Superior temporal gyrus (tissue), 1 donor: ENCODE results near the gene CGN.

Experiments used
- DNase-seq: peaks from one replicate; pipeline ENCODE4 v3.0.0-alpha.2; 2016; ENCODE audit errors: extremely low spot score

CGN gene

DNA sequence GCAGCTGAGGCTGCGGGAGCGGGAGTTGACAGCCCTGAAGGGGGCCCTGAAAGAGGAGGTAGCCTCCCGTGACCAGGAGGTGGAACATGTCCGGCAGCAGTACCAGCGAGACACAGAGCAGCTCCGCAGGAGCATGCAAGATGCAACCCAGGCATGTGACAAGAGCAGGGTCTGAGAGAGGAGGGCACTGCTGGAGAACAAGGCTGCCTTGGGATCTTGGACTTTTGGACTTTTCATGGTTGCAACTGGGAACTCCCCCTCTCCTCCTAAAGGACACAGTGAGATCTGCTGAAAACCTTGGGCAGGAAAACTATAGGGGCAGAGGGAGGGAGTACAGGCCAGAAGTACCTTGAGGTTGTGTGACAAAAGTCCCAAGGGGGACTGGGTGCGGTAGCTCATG lies 13.5 kb downstream of the CGN start:
- no peak for DNase-seq

DNA sequence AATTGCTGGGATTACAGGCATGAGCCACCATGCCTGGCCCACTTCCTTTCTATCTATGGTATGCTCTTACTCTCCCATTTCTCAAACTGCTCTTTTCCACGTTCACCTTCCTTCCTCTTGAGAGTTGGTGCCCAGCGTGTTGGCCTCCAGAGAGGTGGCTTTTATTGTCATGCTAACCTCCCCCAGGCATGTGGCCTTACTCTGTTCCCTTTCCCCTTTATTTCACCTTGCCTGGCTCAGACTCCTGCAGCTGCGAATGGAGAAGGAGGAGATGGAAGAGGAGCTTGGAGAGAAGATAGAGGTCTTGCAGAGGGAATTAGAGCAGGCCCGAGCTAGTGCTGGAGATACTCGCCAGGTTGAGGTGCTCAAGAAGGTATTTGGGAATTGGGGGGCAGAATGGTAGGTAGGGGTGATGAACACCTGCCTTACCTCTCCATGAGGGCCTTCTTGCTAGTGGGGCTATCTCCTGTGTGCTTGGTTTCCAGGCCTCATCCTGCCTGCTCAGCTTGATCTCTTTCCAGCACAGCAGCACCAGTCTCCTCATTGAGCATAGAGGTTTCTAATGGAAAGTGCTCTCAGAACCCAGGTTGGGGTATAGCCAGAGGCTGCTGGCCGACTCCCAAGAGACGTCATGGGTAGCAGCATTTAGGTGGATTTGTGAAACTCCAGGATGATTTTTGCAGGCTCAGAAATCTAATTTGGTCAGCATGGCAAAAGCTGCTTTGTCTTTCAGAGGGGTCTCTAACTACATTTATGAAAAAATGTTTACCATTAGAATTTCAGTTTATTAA lies 15.7 kb downstream of the CGN start:
- no peak for DNase-seq

DNA sequence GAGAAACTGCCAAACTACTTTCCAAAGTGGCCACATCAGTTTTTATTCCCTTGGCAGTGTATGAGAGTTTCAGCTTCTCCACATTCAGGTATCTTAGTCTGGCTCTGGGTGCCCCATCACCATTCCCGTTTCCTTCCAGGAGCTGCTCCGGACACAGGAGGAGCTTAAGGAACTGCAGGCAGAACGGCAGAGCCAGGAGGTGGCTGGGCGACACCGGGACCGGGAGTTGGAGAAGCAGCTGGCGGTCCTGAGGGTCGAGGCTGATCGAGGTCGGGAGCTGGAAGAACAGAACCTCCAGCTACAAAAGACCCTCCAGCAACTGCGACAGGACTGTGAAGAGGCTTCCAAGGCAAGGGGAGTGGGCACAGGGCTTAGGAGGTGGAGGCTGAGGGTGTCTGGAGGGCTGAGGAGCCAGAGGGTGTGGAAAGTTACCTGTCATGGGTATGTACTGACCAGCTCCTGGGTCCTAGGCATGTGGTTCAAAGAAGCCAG lies 18.1 kb downstream of the CGN start:
- DNase-seq: no peak

DNA sequence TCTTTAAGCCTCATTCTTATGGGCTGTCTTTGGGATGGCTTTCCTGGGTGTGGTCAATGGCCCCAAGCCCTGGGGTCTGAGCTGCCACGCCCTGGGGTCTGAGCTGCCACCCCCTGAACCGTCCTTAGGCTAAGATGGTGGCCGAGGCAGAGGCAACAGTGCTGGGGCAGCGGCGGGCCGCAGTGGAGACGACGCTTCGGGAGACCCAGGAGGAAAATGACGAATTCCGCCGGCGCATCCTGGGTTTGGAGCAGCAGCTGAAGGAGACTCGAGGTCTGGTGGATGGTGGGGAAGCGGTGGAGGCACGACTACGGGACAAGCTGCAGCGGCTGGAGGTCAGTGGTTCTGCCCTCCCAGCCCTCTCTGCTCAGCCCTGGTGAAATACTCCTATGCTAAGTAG lies 18.6 kb downstream of the CGN start:
- no peak for DNase-seq

DNA sequence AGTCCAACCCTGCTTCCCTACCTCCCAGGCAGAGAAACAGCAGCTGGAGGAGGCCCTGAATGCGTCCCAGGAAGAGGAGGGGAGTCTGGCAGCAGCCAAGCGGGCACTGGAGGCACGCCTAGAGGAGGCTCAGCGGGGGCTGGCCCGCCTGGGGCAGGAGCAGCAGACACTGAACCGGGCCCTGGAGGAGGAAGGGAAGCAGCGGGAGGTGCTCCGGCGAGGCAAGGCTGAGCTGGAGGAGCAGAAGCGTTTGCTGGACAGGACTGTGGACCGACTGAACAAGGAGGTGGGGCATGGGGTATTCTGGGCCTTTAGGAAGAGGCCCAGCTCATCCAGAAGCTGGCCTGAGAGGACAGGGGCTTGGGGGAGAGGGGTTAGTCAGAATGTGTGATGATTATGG lies 19.3 kb downstream of the CGN start:
- no peak for DNase-seq

DNA sequence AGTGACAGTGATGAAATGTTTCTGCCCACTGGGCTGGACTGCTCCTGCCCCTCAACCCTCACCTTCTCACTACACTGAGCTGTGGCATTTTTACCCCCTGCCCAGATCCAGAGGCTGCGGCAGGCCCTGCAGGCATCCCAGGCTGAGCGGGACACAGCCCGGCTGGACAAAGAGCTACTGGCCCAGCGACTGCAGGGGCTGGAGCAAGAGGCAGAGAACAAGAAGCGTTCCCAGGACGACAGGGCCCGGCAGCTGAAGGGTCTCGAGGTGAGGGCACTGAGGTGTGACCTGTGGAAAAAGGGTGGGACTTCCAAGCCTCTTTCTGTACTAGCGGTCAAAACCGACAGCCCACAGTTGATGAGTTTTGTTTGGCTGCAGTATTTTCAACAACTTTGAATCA lies 22.7 kb downstream of the CGN start:
- no peak for DNase-seq

DNA sequence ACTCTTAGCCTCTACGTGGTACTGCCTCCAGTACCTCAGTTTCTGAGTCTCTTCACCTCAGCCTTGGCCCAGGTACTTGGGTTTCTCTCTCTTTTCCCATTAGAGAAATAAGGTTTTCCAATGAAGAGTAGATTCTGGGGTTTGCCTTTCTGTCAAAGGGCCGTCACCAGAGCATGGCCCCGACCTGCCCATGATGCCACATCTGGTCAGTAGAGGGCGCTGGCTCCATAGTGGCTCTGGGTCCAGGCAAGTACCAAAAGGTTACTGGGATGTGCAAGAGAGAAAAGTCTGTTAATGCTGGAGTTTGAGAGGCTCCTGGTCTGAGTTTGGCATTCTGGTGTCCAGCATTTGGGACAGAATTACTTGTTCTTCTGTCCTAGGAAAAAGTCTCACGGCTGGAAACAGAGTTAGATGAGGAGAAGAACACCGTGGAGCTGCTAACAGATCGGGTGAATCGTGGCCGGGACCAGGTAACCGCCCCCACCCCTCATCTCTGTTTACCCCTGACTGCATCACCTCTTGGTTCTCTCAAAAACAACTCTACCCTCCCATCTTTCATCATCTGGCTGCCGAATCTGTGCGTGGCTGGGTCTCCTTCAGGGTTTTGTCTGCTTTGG lies 23.6 kb downstream of the CGN start:
- peak; percentile 82 for DNase-seq

DNA sequence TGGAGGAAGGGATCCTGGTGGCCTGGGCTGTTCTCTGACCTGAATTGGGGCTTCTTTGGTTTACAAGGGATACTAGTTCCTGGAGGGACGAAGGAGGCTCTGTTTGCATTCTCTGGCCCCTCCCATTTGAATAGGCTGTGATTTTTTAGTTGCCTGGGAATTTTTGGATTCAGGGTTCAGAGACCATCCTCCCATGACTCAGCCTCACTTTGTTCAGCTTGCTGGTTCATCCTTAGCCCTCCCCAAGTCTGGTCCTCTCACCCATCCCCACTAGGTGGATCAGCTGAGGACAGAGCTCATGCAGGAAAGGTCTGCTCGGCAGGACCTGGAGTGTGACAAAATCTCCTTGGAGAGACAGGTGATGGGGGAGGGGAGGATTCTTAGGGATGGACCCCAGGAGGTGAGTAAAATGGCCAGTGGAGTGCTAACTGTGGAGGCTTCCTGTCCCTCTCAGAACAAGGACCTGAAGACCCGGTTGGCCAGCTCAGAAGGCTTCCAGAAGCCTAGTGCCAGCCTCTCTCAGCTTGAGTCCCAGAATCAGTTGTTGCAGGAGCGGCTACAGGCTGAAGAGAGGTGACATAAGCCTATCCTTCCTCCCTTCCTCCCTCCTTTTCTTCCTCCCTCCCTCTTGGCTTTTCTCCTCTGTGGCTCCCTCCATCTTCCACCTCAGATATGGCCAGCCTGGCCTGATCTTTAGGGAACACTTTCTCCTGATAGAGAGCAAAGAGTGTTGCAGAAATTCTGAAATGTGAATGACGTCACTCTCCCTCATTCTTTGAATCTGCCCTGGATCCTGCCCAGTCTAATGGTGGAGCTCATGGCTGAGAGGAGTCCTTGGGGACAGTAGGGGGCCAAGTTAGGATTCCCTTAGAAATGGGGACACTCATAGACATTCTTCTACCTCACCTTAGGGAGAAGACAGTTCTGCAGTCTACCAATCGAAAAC lies 24.4 kb downstream of the CGN start:
- DNase-seq: no peak

DNA sequence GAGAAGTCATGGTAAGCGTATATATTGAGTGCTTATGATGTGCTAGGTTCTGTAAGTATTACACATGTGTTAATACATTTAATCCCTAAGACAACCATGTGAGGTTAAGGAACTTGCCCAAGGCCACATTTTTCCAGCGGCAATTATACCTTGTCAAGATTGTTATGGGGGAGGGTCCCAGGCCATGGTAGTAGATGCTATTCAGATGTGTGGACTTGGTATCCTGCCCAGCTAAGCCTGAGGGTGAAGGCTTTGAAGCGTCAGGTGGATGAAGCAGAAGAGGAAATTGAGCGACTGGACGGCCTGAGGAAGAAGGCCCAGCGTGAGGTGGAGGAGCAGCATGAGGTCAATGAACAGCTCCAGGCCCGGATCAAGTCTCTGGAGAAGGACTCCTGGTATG lies 25.3 kb downstream of the CGN start:
- no peak for DNase-seq

DNA sequence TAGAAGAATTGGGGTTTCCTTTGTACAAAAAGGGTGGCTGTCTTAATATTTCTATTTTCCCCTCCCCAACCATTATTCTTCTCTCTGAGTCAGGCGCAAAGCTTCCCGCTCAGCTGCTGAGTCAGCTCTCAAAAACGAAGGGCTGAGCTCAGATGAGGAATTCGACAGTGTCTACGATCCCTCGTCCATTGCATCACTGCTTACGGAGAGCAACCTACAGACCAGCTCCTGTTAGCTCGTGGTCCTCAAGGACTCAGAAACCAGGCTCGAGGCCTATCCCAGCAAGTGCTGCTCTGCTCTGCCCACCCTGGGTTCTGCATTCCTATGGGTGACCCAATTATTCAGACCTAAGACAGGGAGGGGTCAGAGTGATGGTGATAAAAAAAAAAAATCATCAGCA lies 25.9 kb downstream of the CGN start:
- DNase-seq: no peak

DNA sequence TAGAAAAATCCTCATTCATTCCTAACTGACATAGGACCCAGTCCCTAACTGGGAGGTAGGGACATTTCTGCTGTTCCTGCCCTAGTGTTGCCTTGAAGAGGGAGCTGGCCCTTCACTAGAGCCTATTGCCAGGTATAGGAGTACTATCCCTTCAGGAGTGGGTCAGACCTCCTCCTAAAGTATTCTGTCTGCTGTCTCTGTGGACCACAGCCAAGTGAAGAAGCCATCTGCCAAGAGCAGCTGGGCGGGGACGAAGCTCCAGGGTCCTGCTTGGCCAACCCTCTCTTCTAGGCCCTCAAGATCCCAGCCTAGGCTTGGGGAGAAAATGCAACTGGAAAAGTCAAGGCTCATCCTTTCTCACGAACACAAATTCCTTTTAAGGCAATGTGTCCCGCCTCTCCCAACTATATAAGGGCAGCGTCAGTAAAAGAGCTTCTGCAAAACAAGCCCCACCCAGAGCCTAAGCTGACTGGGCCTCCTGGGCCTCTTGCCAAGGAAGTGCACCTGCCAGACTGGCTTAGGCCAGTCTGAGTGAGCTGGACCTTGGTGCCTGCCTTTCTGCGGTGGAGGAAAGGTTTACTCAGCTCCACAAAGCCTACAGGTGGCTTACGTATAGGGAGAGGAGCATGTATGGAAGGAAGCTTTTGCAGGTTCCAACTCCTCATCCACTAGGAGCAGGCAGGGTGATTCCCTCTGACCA lies 28.3 kb downstream of the CGN start:
- DNase-seq: no peak

DNA sequence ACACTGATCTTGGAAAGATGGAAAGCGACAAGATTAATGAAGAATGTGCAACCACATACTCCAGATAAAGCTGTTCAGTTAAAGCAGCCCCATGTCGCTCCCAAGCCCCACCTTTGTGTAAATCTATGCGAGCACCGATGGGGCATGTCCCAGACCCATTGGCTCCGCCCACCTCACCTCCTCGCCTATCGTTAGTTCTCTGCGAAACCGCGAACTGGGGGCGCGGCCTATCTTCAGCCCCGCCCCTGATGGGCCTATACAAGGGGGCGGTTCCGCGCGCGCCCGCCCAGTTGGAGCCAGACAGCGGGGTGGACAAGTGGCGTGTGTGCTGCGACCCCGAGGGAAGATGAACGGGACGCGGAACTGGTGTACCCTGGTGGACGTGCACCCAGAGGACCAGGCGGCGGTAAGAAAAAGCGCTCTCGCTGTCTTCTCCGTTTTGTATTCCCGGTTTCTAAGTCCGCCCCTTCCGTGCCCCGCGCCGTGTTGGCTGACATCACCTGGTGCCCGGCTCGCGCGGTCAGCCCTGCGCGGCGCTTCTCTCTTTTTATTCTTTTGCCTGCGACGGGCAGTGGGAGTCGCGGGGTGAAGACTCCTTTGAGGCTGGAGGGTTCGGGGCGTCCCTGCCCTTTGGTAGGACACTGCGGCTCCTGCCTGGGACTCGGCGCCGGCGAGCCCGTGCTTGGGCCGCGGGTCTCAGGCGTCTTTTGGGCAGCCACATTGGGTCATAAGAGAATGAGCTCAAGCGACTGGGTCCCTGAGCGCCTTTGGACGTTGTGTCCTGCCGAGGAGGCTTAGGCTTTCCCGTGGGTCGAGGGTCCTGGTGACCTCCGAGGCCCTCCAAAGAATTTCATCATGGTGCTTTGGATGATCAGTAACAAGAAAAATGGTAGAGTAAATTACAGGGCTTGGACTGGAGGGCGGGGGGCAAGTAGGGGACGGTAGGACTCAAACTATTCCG lies 29.1 kb downstream of the CGN start, which contains the start of gene TUFT1:
TSS of gene TUFT1 (plus strand) at position 289 of the 961 bp plus-strand sequence. CDS start at position 347, 58 bp downstream.
- DNase-seq: peak; percentile 93

DNA sequence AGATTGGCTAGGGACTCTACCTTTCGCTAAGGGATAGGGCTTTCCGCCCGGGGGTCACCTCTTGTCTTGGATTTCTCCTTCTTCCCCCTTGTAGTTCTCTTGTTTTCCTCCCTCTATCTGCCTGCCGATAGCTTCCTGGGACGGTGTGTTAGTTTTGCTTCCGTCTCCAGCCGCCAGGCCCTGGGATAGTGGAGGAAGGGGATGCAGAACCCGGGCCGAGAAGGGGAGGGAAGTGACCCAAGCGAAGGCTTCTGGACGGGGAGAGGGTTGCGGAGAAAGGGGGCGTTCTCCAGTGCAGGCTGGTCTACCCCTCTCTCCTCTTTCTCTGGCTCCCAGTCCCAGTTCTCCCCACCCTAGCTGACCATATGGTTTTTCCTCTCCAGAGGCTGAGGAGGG lies 29.8 kb downstream of the CGN start:
- no peak for DNase-seq

DNA sequence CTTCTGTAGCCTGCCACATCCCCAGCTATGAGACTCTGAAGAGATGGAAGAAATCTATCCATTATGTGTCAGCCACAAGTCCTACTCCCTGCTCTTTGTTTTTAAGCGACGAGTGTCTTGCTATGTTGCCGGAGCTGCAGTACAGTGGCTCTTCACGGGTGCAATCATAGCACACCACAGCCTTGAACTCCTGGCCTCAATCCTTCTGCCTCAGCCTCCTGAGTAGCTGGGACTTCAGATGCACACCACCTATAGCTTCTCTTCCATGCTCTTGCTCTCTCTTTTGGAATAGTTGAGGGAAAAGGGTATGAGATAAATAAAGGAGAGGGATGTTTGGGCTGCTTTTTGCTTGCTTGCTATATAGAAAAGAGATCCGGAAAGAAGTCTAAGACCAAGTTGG lies 30.6 kb downstream of the CGN start:
- no peak for DNase-seq

DNA sequence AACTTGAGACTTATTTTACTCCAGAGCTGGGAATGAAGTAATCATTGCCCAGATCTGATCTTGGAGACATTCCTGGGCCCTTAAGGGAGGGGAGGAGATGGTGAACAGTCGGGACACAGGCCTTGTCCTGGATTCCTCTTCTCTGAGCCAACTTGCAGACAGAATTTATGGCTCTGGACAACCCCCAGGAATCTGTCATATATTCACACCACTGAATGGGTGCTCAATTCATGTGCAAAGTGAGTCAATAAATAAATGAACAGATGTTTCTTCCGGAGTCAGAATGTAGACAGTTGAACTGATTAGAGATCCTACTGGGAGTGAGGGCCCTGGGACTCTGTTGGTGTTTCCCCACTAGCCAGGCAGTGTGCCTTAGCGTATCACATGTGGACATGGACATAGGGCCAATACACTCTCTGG lies 31.5 kb downstream of the CGN start:
- no peak for DNase-seq

DNA sequence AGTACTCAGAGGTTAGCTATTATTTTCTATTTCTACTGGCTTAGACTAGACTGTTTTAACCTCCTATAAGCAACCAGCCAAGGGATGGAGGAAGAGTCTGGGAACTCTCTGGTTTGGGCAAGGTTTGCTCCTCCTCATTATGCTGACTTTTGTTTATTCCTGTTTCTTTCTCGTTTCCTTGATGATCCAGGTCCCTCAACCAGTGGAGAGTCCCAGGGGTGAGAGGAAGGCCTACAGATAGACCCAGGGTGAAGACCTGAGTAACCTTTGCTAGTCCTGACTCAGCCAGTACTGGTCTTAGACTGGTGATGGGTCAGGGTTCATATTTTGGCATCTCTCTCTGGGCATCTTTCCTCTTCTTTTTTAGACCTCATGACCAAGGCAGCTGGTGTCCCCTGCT lies 34.4 kb downstream of the CGN start:
- DNase-seq: no peak

DNA sequence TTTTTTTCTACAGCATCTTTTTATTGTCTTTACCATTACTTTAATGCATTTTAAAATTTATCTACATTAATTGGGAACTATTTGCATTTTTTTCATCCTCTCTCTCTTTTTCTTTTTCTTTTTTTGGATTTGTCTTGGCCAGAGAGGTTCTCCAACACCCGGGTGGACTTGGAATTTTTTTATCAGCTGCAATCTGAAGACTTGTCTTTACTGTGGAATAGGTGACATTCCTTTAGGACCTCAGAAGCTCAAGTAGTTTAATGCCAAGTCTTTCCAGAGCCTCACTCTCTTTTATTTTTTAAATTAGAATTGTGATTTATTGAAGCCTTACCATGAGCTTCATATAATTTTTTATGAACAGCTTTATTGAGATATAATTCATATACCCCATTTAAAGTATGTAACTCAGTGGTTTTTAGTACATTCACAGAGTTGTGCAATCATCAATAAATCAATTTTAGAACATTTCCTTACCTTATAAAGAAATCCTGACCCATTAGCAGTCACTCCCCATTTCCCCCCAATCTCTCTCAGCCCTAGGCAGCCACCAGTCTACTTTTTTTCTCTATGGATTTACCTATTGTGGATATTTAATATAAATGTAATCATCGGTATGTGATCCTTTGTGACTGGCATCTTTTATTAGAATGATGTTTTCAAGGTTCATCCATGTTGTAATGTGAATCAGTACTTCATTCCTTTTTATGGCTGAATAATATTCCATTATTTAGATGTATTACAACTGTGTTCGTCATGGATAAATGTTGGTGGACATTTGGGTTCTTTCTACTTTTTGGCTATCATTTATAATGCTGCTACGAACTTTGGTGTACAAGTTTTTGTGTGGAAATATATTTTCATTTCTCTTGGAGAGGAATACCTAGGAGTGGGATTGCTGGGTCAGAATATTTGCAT lies 35.1 kb downstream of the CGN start:
- DNase-seq: no peak

DNA sequence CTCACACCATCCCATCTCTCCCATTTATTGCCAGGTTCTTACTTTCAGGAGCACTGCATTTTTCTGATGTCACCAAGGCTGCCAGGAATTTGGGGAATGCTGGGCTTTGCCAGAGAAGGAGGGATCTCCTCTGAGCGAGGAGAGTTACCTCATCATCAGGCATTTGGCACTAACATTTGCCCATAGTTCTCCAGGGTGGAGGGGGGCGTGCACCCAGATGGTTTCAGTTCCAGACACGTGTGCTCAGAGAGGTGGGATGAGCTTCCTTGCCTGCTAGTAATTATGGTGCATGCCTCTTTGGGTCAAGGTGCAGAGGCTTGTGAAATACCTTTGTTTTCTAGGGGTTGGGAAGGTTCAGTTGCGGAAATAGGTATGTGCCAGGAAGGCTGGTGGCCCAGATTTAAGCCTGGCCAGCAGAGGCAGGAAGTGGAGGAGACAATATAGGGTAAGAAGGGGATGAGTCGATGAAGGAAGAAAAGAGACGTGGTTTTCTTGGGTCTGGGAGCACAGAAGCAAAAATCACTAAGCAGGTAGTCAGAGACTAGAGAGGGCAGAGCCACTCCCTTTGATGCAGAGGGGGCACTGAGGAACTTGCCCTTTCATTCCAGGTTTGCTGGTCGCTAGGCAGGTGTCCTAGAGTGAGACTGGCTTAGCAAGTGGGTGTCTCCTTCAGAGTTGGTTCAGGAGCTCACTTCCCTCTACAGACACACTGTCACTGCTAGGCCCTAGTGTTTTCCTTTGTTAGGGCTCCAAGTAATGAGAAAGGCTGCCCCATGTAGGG lies 36.1 kb downstream of the CGN start:
- no peak for DNase-seq

DNA sequence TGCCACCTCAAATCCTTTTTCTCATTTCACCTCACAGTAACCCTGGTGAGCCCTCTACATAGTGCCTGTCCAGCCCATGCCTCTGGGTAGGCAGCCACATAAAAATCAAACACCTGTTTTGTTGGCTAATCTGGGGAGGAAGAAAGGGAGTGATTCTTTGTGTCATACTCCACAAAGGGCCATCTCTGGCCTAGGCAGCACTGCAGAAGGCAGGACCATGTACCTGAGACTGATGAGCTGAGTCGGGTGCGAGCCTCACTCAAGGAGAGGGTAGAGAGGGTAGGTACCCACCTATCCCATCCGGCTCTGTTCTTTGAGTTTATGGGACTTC lies 36.7 kb downstream of the CGN start:
- DNase-seq: no peak
